ENCODE results near the gene ATAT1.
A peak's percentile ranks its signal among the peaks of the same experiment; 100 is the strongest.

ATAT1 gene

DNA sequence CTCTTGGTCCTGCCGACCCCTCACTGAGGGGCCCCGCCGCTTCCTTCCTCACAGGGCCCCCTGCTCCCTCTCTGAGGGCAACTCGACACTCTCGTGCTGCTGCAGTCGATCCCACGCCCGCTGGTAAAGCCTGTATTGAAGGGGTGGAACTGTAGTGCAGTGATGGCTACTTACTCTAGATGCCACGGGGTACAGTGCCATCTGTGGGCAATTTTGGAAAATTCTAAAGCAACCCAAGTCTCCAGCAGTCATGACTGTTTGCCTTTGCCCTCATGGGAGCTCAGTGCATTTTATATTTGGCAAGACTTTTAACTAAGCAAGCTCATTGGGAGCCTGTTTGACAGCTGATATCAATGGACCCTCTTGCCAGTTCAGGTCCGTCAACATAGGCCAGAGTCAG lies 13.8 kb downstream of the ATAT1 start:
- Histone ChIP-seq H3K9ac (ENCODE audit: low read length) (no peak overlapping the region), H2AFZ (ENCODE audit: low read length) (no peak overlapping the region), H4K20me1 (ENCODE audit: insufficient read depth, low read length) (no peaks in the 10 kb centered on the region), H3F3A (ENCODE audit: insufficient read depth, low read length) (no peaks in the 10 kb centered on the region), H3K79me2 (ENCODE audit: low read length) (peaks cover 2% of the 10 kb centered on the region), H3K4me3 (ENCODE audit: low read length) (no peak overlapping the region), H3K27ac (ENCODE audit: low read length) (no peak overlapping the region), H3K4me2 (ENCODE audit: low read depth, low read length) (no peak overlapping the region), H3K27me3 (replicated peaks; ENCODE audit: insufficient read depth, low read length) (no peaks in the 10 kb centered on the region), H3K9me2 (replicated peaks; ENCODE audit: insufficient read depth, low read length) (no peaks in the 10 kb centered on the region), H3K9me3 (replicated peaks; ENCODE audit: insufficient read depth, low read length) (no peaks in the 10 kb centered on the region), H3K4me1 (ENCODE audit: low read length) (no peaks in the 10 kb centered on the region), H3K36me3 (replicated peaks; ENCODE audit: insufficient read depth, low read length) (no peaks in the 10 kb centered on the region)
- TF ChIP-seq, protein P1, sequence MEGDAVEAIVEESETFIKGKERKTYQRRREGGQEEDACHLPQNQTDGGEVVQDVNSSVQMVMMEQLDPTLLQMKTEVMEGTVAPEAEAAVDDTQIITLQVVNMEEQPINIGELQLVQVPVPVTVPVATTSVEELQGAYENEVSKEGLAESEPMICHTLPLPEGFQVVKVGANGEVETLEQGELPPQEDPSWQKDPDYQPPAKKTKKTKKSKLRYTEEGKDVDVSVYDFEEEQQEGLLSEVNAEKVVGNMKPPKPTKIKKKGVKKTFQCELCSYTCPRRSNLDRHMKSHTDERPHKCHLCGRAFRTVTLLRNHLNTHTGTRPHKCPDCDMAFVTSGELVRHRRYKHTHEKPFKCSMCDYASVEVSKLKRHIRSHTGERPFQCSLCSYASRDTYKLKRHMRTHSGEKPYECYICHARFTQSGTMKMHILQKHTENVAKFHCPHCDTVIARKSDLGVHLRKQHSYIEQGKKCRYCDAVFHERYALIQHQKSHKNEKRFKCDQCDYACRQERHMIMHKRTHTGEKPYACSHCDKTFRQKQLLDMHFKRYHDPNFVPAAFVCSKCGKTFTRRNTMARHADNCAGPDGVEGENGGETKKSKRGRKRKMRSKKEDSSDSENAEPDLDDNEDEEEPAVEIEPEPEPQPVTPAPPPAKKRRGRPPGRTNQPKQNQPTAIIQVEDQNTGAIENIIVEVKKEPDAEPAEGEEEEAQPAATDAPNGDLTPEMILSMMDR (IDR thresholded peaks at IDR 0.05; ENCODE audit: low read length), result 0 out of 2 replicates have a peak, but pooled peaks have one; percentile 5
- TF ChIP-seq EZH2phosphoT487 (IDR thresholded peaks at IDR 0.05; ENCODE audit: low read length), result no peak
- no peak for DNase-seq

DNA sequence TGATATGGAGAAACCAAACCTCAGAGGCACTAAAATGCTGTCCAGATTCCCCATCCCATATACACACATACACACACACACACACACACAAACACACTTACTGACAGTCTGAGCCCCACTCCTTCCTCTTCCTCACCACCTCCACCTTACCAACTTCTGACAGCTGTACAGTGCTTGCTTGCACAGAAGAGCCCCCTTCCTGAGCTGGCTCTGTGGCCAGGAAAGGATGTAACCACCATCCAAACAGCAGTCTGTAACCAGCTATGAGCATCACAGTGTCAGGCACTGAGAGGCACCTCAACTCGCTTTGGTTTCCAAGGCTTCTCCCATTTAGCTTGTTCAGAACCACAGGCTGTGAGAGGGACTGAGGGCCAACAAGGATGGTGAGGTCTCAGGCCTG lies 14.4 kb downstream of the ATAT1 start:
- H3K27me3 ChIP-seq (replicated peaks; ENCODE audit: insufficient read depth, low read length), result no peaks in the 10 kb centered on the region
- H3K4me1 ChIP-seq (ENCODE audit: low read length), result no peaks in the 10 kb centered on the region
- no peak overlapping the region for H3K4me3 ChIP-seq (ENCODE audit: low read length)
- H3F3A ChIP-seq (ENCODE audit: insufficient read depth, low read length), result no peaks in the 10 kb centered on the region
- no peaks in the 10 kb centered on the region for H4K20me1 ChIP-seq (ENCODE audit: insufficient read depth, low read length)
- no peak overlapping the region for H3K9ac ChIP-seq (ENCODE audit: low read length)
- H3K27ac ChIP-seq (ENCODE audit: low read length), result no peak overlapping the region
- TF ChIP-seq, protein P1 (IDR thresholded peaks at IDR 0.05; ENCODE audit: low read length), result no peak
- TF ChIP-seq EZH2 (optimal IDR thresholded peaks at IDR 0.05; ENCODE audit: low read depth, low read length) (no peak), EZH2phosphoT487 (IDR thresholded peaks at IDR 0.05; ENCODE audit: low read length) (no peak)
- no peaks in the 10 kb centered on the region for H3K9me2 ChIP-seq (replicated peaks; ENCODE audit: insufficient read depth, low read length)
- H2AFZ ChIP-seq (ENCODE audit: low read length), result no peak overlapping the region
- H3K36me3 ChIP-seq (replicated peaks; ENCODE audit: insufficient read depth, low read length), result no peaks in the 10 kb centered on the region
- DNase-seq, result no peak
- no peak overlapping the region for H3K4me2 ChIP-seq (ENCODE audit: low read depth, low read length)
- no peaks in the 10 kb centered on the region for H3K9me3 ChIP-seq (replicated peaks; ENCODE audit: insufficient read depth, low read length)
- H3K79me2 ChIP-seq (ENCODE audit: low read length), result peaks cover 7% of the 10 kb centered on the region

DNA sequence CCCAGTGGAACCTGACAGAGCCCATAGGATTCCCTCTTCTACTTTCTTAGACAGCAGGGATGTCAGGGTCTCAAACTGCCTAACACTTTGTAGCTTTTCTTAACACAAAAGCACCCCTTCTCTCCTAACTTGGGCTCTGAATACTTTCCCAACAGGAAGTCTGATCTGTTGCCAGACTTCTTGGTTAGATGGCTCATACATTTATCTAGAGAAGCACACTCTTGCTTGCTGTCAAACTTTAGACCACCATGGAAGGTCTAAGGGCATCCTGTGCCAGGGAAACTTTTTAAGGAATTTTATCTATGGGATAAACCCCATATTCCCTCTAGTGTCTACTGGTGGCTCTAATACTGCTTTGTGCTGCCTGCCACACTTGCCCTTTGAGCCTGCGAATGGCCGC lies 17.0 kb downstream of the ATAT1 start:
- Histone ChIP-seq H3K27me3 (replicated peaks; ENCODE audit: insufficient read depth, low read length) (no peaks in the 10 kb centered on the region), H3K36me3 (replicated peaks; ENCODE audit: insufficient read depth, low read length) (no peaks in the 10 kb centered on the region), H3K79me2 (ENCODE audit: low read length) (peaks cover 30% of the 10 kb centered on the region), H3K4me2 (ENCODE audit: low read depth, low read length) (no peak overlapping the region), H3K4me3 (ENCODE audit: low read length) (no peak overlapping the region), H3K27ac (ENCODE audit: low read length) (no peak overlapping the region), H3K9me2 (replicated peaks; ENCODE audit: insufficient read depth, low read length) (no peaks in the 10 kb centered on the region), H2AFZ (ENCODE audit: low read length) (no peak overlapping the region), H3K9me3 (replicated peaks; ENCODE audit: insufficient read depth, low read length) (no peaks in the 10 kb centered on the region), H4K20me1 (ENCODE audit: insufficient read depth, low read length) (no peaks in the 10 kb centered on the region), H3K9ac (ENCODE audit: low read length) (no peak overlapping the region), H3K4me1 (ENCODE audit: low read length) (peaks cover 5% of the 10 kb centered on the region; the same call in 1 of the 2 replicates), H3F3A (ENCODE audit: insufficient read depth, low read length) (0 out of 2 replicates have a peak, but pooled peaks cover 4% of the 10 kb centered on the region)
- TF ChIP-seq, protein P1 (IDR thresholded peaks at IDR 0.05; ENCODE audit: low read length), result no peak
- TF ChIP-seq EZH2 (optimal IDR thresholded peaks at IDR 0.05; ENCODE audit: low read depth, low read length) (no peak), EZH2phosphoT487 (IDR thresholded peaks at IDR 0.05; ENCODE audit: low read length) (no peak)
- DNase-seq, result no peak
